AG04450 (cell line): ENCODE data around the gene CYFIP2. TPM values are rescaled to one million over a fixed set of nuclear protein-coding genes. Genes with fewer than 3 reads are reported as not detected.

Experiments used
- CTCF ChIA-PET: fragments of 300-600, 350-600 bp; formaldehyde crosslinking; extraction: SDS; loops from one replicate; lab custom pipeline; 2022; ENCODE audit warnings: antibody characterized with exemption, inconsistent platforms; lab: Charles Lee
- POLR2A ChIA-PET: fragments of 350-600 bp; formaldehyde crosslinking; extraction: SDS; loops from one replicate; lab custom pipeline; 2021; ENCODE audit warnings: antibody characterized with exemption, inconsistent platforms; lab: Yijun Ruan, JAX
- DNase-seq: peaks from one replicate; pipeline ENCODE4 v3.0.0-alpha.2; 2011; ENCODE audit warnings: low read depth, low spot score
- H3K27ac ChIP-seq: one replicate; pipeline ENCODE4 v1.5.1; 2012; ENCODE audit warnings: low read depth, low read length, control low read depth
- H3K27me3 ChIP-seq: one replicate; pipeline ENCODE4 v1.6.0; 2012; ENCODE audit warnings: low read length; ENCODE audit not compliant: control insufficient read depth, insufficient read depth
- H3K4me3 ChIP-seq: 2 replicates; pipeline ENCODE4 v1.5.1; 2011; ENCODE audit warnings: mild to moderate bottlenecking, low read depth, low read length, control low read depth
- H3K9me3 ChIP-seq: 2 replicates; pipeline ENCODE4 v1.5.1; 2012; ENCODE audit warnings: low read length; ENCODE audit not compliant: control insufficient read depth, insufficient read depth
- CTCF ChIP-seq: IDR thresholded peaks from 2 replicates; pipeline ENCODE4 v1.5.1; 2011; ENCODE audit warnings: low read depth, low read length, control low read depth, inconsistent platforms
- polyA plus RNA-seq: library from polyadenylated mRNA; depleted of rRNA; stranded (reverse); fragments of >200 nt; gene quantifications from 2 replicates; pipeline ENCODE4 v1.2.3, GENCODE V29; 2011

Gene CYFIP2
- polyA plus RNA-seq, 1 experiment, result 3.2 TPM

- no peak for TF ChIP-seq CTCF
- DNase-seq, result no peak
- ChIA-PET POLR2A (no interaction called here), CTCF (interaction anchor here (0.6 to 2.7 kb wide), 3 partner anchors 20 to 123 kb away, joined by 3 to 9 read pairs (median 3); no protein-coding TSS in a partner anchor)
- Histone ChIP-seq H3K4me3 (no peak overlapping the region), H3K27me3 (peaks cover 10% of the 10 kb centered on the region), H3K9me3 (no peaks in the 10 kb centered on the region), H3K27ac (no peak overlapping the region)
Measured at GRCh38 chr5:157273131-157273556, 7.2 kb downstream of the CYFIP2 start.

- no peak for DNase-seq
- no peak for TF ChIP-seq CTCF
- ChIA-PET CTCF (interaction anchor here (0.6 kb wide), 1 partner anchor 21 kb away, joined by 3 read pairs; no protein-coding TSS in a partner anchor), POLR2A (no interaction called here)
- Histone ChIP-seq H3K4me3 (no peak overlapping the region), H3K9me3 (no peaks in the 10 kb centered on the region), H3K27me3 (no peaks in the 10 kb centered on the region), H3K27ac (no peak overlapping the region)
Measured at GRCh38 chr5:157275403-157275802, 9.5 kb downstream of the CYFIP2 start.

GRCh38 chr5:157278319-157279037 is 12.6 kb downstream of the CYFIP2 start:
- Histone ChIP-seq H3K27me3 (peaks cover 2% of the 10 kb centered on the region), H3K27ac (no peak overlapping the region), H3K9me3 (no peaks in the 10 kb centered on the region), H3K4me3 (no peak overlapping the region)
- TF ChIP-seq CTCF, result no peak
- ChIA-PET POLR2A (no interaction called here), CTCF (no interaction called here)
- no peak for DNase-seq

- CTCF ChIA-PET, result no interaction called here
Measured at GRCh38 chr5:157279605-157280239, 13.8 kb downstream of the CYFIP2 start.

More at GRCh38 chr5:157279605-157280239, 13.8 kb downstream of the CYFIP2 start:
- H3K4me3 ChIP-seq, result no peak overlapping the region
- H3K27ac ChIP-seq, result no peak overlapping the region
- peaks cover 5% of the 10 kb centered on the region for H3K27me3 ChIP-seq
- POLR2A ChIA-PET, result no interaction called here
- no peaks in the 10 kb centered on the region for H3K9me3 ChIP-seq
- DNase-seq, result no peak
- no peak for TF ChIP-seq CTCF
